ENCODE results near the gene DVL1. TPM values are rescaled to one million over a fixed set of nuclear protein-coding genes. Genes with fewer than 3 reads are reported as not detected.
"Not testable (repeated sequence)": the region's sequence is repeated elsewhere in the genome, so short reads cannot be mapped to it uniquely, and the experiment has no call there.

Gene DVL1
- polyA plus RNA-seq, 1 experiment, result 23.6 TPM

DNA sequence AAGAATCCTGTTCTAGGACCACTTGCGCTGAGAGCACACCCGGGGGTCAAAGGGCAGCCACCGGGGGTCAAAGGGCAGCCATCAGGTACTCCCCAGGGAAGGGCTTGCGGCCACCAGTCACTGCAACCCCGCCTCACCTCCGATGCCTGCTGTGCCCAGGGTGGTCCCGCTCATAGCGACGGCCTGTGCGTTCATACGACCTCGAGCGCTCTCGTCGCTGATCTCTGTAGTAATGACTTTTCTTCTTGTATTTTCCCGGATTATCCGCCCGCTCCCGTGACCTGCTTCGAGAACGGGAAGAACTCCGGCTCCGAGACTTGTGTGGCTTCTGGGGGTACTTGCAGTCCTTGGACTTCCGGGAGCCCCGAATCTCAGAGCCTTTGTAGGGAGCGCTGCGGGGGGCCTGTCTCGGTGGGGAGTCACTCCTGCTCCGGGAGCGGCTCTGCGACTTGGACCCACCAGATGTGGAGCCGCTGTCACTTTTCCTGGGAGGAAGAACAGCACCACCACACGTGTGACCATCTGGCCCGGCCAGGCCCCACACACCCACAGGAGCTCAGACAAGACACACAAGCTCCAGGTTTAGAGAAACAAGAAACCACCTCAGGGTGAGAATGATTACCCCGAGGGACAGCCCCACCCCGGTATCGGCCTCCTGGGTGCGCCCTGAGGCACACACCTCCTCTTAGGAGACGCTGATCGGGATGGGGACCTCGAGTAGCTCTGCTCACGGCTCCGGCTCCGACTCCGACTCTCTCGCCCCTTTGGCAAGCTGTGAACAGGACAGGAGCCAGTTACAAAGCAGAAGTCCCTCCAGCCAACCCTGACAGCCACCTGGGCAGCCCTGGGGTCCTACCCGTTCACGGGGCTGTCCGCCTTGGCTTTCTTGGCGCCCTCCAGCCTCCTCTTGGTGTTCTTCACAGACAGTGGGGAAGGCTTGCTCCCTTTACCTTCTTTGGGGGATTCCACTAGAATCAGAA, 38.2 kb upstream of the DVL1 start:
- no peak for DNase-seq (ENCODE audit: low read depth)
- POLR2A ChIA-PET, result no interaction called here
- Histone ChIP-seq H3K36me3 (ENCODE audit: control insufficient read depth, insufficient read depth, low read length) (peaks cover 40% of the 10 kb centered on the region), H3K4me3 (ENCODE audit: low read depth, low read length) (no peak overlapping the region), H3K27me3 (ENCODE audit: control insufficient read depth, insufficient read depth, low read length) (no peaks in the 10 kb centered on the region)
- CTCF ChIA-PET, result interaction anchor here (0.6 to 1.8 kb wide), 3 partner anchors 8 to 15 kb away, joined by 4 to 8 read pairs (median 4); partner anchors contain the start of gene CCNL2
- TF ChIP-seq, protein P1, sequence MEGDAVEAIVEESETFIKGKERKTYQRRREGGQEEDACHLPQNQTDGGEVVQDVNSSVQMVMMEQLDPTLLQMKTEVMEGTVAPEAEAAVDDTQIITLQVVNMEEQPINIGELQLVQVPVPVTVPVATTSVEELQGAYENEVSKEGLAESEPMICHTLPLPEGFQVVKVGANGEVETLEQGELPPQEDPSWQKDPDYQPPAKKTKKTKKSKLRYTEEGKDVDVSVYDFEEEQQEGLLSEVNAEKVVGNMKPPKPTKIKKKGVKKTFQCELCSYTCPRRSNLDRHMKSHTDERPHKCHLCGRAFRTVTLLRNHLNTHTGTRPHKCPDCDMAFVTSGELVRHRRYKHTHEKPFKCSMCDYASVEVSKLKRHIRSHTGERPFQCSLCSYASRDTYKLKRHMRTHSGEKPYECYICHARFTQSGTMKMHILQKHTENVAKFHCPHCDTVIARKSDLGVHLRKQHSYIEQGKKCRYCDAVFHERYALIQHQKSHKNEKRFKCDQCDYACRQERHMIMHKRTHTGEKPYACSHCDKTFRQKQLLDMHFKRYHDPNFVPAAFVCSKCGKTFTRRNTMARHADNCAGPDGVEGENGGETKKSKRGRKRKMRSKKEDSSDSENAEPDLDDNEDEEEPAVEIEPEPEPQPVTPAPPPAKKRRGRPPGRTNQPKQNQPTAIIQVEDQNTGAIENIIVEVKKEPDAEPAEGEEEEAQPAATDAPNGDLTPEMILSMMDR (IDR thresholded peaks at IDR 0.05; ENCODE audit: insufficient read depth, low read depth, low read length), result no peak

DNA sequence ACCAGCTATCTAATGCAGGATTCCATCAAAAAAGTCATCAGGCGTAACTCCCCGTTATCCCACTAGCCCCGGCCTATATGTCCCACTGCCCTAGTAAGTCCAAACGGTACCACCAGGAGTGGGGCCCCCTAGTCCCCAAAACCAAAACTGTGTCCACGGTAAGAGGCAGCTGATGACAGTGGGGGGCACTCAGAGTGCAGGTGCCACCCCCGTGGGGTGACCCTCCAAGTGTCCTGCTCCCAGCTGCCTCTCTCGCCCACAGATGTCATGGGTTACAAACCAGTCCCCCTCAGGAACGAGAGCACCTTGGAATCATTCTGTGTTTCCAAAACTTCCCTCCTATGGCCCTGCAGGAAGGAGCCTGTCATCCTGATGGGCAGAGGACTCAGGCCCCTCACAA, 36.7 kb upstream of the DVL1 start:
- Histone ChIP-seq H3K4me3 (ENCODE audit: low read depth, low read length) (no peak overlapping the region), H3K27me3 (ENCODE audit: control insufficient read depth, insufficient read depth, low read length) (no peaks in the 10 kb centered on the region), H3K36me3 (ENCODE audit: control insufficient read depth, insufficient read depth, low read length) (peaks cover 38% of the 10 kb centered on the region)
- no peak for DNase-seq (ENCODE audit: low read depth)
- ChIA-PET POLR2A (no interaction called here), CTCF (interaction anchor here (0.7 kb wide), 1 partner anchor 11 kb away, joined by 3 read pairs; the partner anchor contains the start of gene AURKAIP1)
- TF ChIP-seq, protein P1 (IDR thresholded peaks at IDR 0.05; ENCODE audit: insufficient read depth, low read depth, low read length), result no peak

DNA sequence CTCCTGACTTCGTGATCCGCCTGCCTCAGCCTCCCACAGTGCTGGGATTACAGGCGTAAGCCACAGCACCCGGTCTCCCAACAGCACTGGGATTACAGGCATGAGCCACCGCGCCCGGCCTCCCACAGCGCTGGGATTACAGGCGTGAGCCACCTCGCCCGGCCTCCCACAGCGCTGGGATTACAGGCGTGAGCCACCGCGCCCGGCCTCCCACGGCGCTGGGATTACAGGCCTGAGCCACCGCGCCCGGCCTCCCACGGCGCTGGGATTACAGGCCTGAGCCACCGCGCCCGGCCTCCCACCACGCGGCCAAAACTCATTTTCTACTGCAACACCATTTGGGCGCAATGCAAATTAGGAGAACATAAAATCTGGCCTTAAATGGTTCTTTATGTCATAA, 36.1 kb upstream of the DVL1 start:
- H3K27me3 ChIP-seq (ENCODE audit: control insufficient read depth, insufficient read depth, low read length); POLR2A ChIA-PET; H3K4me3 ChIP-seq (ENCODE audit: low read depth, low read length); DNase-seq (ENCODE audit: low read depth): not testable (repeated sequence)
- H3K36me3 ChIP-seq (ENCODE audit: control insufficient read depth, insufficient read depth, low read length), result peaks cover 37% of the 10 kb centered on the region
- CTCF ChIA-PET, result interaction anchor here (0.7 kb wide), 1 partner anchor 10 kb away, joined by 3 read pairs; the partner anchor contains the start of gene AURKAIP1

DNA sequence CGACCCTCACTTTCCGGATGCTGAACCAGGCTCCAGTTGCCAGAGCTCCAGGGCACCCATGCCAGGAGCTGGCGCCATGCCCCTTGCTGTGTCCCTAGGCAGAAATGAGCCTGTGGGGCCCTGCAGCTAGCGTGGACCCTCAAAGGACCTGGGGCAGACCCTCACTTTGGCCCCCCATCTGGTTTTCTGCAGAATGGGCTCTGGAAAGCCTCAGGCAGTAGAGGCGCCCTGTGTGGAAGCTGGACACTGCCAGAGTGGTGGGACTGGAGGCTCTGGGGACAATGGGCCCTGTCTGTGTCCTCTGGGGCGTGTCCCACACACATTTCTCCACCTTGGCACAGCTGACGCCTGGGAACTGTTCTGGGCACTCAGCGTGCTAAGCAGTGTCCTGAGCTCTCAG, 32.1 kb upstream of the DVL1 start:
- CTCF ChIA-PET, result no interaction called here
- no peaks in the 10 kb centered on the region for H3K27me3 ChIP-seq (ENCODE audit: control insufficient read depth, insufficient read depth, low read length)
- DNase-seq (ENCODE audit: low read depth), result no peak
- H3K4me3 ChIP-seq (ENCODE audit: low read depth, low read length), result no peak overlapping the region
- TF ChIP-seq, protein P1 (IDR thresholded peaks at IDR 0.05; ENCODE audit: insufficient read depth, low read depth, low read length), result no peak
- peaks cover 12% of the 10 kb centered on the region for H3K36me3 ChIP-seq (ENCODE audit: control insufficient read depth, insufficient read depth, low read length)
- POLR2A ChIA-PET, result no interaction called here

DNA sequence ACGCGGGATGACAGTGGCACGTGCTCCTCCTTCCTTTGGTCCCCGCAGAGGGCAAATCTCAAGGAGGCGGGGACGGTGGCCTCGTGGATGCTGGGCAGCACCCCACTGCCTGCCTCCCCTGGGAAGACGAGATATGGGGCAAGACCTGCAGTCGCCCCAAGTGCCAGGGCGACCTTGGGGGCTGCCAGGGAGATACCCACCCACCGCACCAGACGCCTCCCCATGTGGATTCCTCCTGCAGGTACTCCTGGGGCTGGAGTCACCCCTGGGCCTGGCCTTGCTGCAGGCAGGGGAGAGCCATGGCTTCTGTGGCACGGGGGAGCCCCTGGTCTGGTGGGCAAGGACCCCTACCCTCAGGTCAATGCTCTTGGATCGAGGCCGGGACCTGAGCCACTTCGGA, 31.6 kb upstream of the DVL1 start:
- CTCF ChIA-PET, result no interaction called here

More for the DNA sequence above, 31.6 kb upstream of the DVL1 start:
- H3K36me3 ChIP-seq (ENCODE audit: control insufficient read depth, insufficient read depth, low read length), result peaks cover 8% of the 10 kb centered on the region
- no peak for DNase-seq (ENCODE audit: low read depth)
- no peaks in the 10 kb centered on the region for H3K27me3 ChIP-seq (ENCODE audit: control insufficient read depth, insufficient read depth, low read length)
- no peak overlapping the region for H3K4me3 ChIP-seq (ENCODE audit: low read depth, low read length)
- TF ChIP-seq, protein P1 (IDR thresholded peaks at IDR 0.05; ENCODE audit: insufficient read depth, low read depth, low read length), result no peak
- POLR2A ChIA-PET, result no interaction called here
